HEK293T (cell line): ENCODE measurements around the gene CNTRL.

Source experiments
- BHLHE40 ChIP-seq: fragments of 450-650 bp; IDR thresholded peaks from 2 replicates; pipeline ENCODE4 v1.6.1; 2016; ENCODE audit warnings: mild to moderate bottlenecking, moderate library complexity, borderline replicate concordance
- ELF4 ChIP-seq: fragments of 450-650 bp; IDR thresholded peaks from 2 replicates; pipeline ENCODE4 v1.6.1; 2017; ENCODE audit warnings: antibody characterized with exemption
- FOXK2 ChIP-seq: fragments of 450-650 bp; IDR thresholded peaks from 2 replicates; pipeline ENCODE4 v1.6.1; 2016; ENCODE audit warnings: mild to moderate bottlenecking
- FOXM1 ChIP-seq: fragments of 450-650 bp; IDR thresholded peaks from 2 replicates; pipeline ENCODE4 v1.6.1; 2017; ENCODE audit warnings: mild to moderate bottlenecking, borderline replicate concordance
- HDGF ChIP-seq: fragments of 450-650 bp; IDR thresholded peaks from 2 replicates; pipeline ENCODE4 v1.6.1; 2017; ENCODE audit warnings: antibody characterized with exemption, borderline replicate concordance

DNA sequence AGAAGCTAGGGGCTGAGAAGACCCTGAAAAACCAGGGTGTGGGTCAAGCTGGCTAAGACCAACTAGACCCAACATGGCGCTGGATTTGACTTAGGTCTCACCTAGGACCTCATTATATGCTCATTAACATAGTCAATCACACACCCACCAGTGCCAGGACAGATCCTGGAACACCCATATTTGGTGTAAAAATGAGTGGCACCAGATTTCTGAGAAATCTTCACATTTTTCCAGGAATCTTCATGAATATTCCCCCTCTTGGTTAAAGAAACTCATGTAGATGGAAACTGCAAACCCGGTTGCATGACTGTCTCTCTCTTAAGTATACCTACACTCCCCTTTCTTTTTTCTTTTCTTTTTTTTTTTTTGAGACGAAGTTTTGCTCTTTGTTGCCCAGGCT, 144.8 kb downstream of the CNTRL start:
- no peak for TF ChIP-seq ELF4
- TF ChIP-seq FOXM1 = no peak
- no peak for TF ChIP-seq FOXK2
- no peak for TF ChIP-seq BHLHE40
- TF ChIP-seq HDGF = no peak
